Endodermal cell (in vitro differentiated cells): ENCODE measurements around the gene MYCBP2. TPM values are rescaled to one million over a fixed set of nuclear protein-coding genes. Genes with fewer than 3 reads are reported as not detected.

Experiments
- DNase-seq: peaks from one replicate; pipeline ENCODE4 v3.0.0-alpha.2; 2017
- H3K27ac ChIP-seq: 2 replicates; pipeline ENCODE4 v1.5.1; 2013; ENCODE audit warnings: mild to moderate bottlenecking, low read depth, low read length, moderate library complexity
- H3K27me3 ChIP-seq: 2 replicates; pipeline ENCODE4 v1.6.1; 2013; ENCODE audit warnings: mild to moderate bottlenecking, low read length, moderate library complexity; ENCODE audit not compliant: insufficient read depth, control insufficient read depth, poor library complexity, severe bottlenecking
- H3K36me3 ChIP-seq: 2 replicates; pipeline ENCODE4 v1.7.0; 2013; ENCODE audit warnings: mild to moderate bottlenecking, low read length, moderate library complexity; ENCODE audit not compliant: control insufficient read depth, insufficient read depth
- H3K4me1 ChIP-seq: one replicate; pipeline ENCODE4 v1.7.0; 2013; ENCODE audit warnings: low read length; ENCODE audit not compliant: control insufficient read depth, insufficient read depth
- H3K4me3 ChIP-seq: 2 replicates; pipeline ENCODE4 v1.5.1; 2013; ENCODE audit warnings: mild to moderate bottlenecking, low read length, moderate library complexity
- H3K9ac ChIP-seq: 2 replicates; pipeline ENCODE4 v1.6.1; 2013; ENCODE audit warnings: mild to moderate bottlenecking, low read length, moderate library complexity; ENCODE audit not compliant: poor library complexity, severe bottlenecking; ENCODE audit errors: extremely low read depth
- H3K9me3 ChIP-seq: 2 replicates; pipeline ENCODE4 v1.6.1; 2013; ENCODE audit warnings: mild to moderate bottlenecking, low read length, moderate library complexity; ENCODE audit not compliant: control insufficient read depth
- H3K27ac Mint-ChIP-seq: 2 replicates; pipeline ENCODE4 v1.8.0; 2020; ENCODE audit warnings: mixed read lengths
- H3K27me3 Mint-ChIP-seq: 2 replicates; pipeline ENCODE4 v1.8.0; 2021; ENCODE audit warnings: mild to moderate bottlenecking, mixed read lengths; ENCODE audit not compliant: insufficient read depth
- H3K36me3 Mint-ChIP-seq: 2 replicates; pipeline ENCODE4 v1.8.0; 2020; ENCODE audit warnings: low read depth, mixed read lengths
- H3K4me1 Mint-ChIP-seq: 2 replicates; pipeline ENCODE4 v1.8.0; 2020; ENCODE audit warnings: mixed read lengths
- H3K4me3 Mint-ChIP-seq: 2 replicates; pipeline ENCODE4 v1.8.0; 2020; ENCODE audit warnings: mild to moderate bottlenecking, moderate library complexity, mixed read lengths
- H3K9me3 Mint-ChIP-seq: 2 replicates; pipeline ENCODE4 v1.8.0; 2020; ENCODE audit warnings: mild to moderate bottlenecking, mixed read lengths
- CTCF ChIP-seq: fragments of 200-600 bp; sonication (generic); conservative IDR thresholded peaks from 2 replicates; pipeline ENCODE4 v1.5.0; 2021; ENCODE audit warnings: antibody characterized with exemption, mild to moderate bottlenecking
- WGBS, 2 experiments: methylation state at CpG; one replicate each; pipeline versions ENCODE4 v1.1.5 to v1.1.7; 2013; ENCODE audit warnings: missing lambda C conversion rate in 2 of 2, mixed read lengths in 1 of 2; ENCODE audit not compliant: insufficient coverage in 1 of 2, insufficient read length in 1 of 2; 5-methylcytosine and 5-hydroxymethylcytosine counted together
- total RNA-seq, 2 donors: library from RNA; stranded (reverse); fragmentation: NEBNext Ultra II Directional in 1 of 2; extraction: Animal tissue kit (Norgen Biotek cat#: 25700) in 1 of 2; gene quantifications; 2 replicates in 1 of 2; 3 replicates in 1 of 2; pipeline ENCODE4 v1.2.1, GENCODE V29; 2021

The MYCBP2 gene
- total RNA-seq, 2 donors from 2014 or later: 32.5 to 32.9 TPM

DNA sequence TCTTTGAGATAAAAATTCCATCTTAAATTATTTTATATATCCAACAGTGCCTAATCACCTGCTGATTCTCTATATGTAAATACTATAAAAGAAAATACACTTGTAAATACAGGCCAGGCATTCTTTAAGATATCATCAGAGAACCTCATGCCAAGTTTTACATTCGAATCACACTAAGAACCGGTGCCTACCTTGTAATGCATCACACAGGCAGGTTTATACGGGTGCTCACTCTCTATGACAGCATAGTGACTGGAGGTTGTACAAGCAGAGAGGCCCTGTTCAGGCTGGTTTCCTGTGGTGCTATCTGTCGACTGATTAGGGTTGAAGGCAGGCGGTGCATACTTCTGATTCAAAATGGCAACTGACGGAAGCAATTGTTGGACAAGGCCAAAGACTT, 158.7 kb downstream of the MYCBP2 start:
- Mint-ChIP-seq H3K9me3 (no peaks in the 10 kb centered on the region), H3K27ac (no peak overlapping the region), H3K4me3 (no peak overlapping the region), H3K4me1 (no peaks in the 10 kb centered on the region), H3K27me3 (no peaks in the 10 kb centered on the region), H3K36me3 (peaks cover 17% of the 10 kb centered on the region)
- no peaks in the 10 kb centered on the region for H3K4me1 ChIP-seq
- no peak overlapping the region for H3K9ac ChIP-seq
- 96 to 100% methylated on average over 3 to 6 of the region's 6 CpGs for WGBS, 2 experiments
- no peak for DNase-seq
- no peaks in the 10 kb centered on the region for H3K27me3 ChIP-seq
- H3K27ac ChIP-seq: no peak overlapping the region
- H3K36me3 ChIP-seq: peaks cover 22% of the 10 kb centered on the region
- H3K9me3 ChIP-seq: no peaks in the 10 kb centered on the region
- no peak overlapping the region for H3K4me3 ChIP-seq
- TF ChIP-seq CTCF: no peak

- H3K4me1 Mint-ChIP-seq: no peaks in the 10 kb centered on the region
- Histone ChIP-seq H3K9me3 (no peaks in the 10 kb centered on the region), H3K27ac (no peak overlapping the region), H3K4me3 (no peak overlapping the region), H3K9ac (no peak overlapping the region), H3K27me3 (no peaks in the 10 kb centered on the region), H3K36me3 (peaks cover 9% of the 10 kb centered on the region), H3K4me1 (no peaks in the 10 kb centered on the region)
- WGBS, 2 experiments: 77% methylated on average over 1 of the region's 1 CpG; no CpG with 5 or more reads in 1 of the 2 experiments
- no peaks in the 10 kb centered on the region for H3K27me3 Mint-ChIP-seq
- H3K27ac Mint-ChIP-seq: no peak overlapping the region
- peaks cover 6% of the 10 kb centered on the region for H3K36me3 Mint-ChIP-seq
- H3K4me3 Mint-ChIP-seq: no peak overlapping the region
- no peaks in the 10 kb centered on the region for H3K9me3 Mint-ChIP-seq
- no peak for DNase-seq
- TF ChIP-seq CTCF: no peak
Measured at GRCh38 chr13:77150651-77151050, 176.2 kb downstream of the MYCBP2 start.

GRCh38 chr13:77143431-77143830, 183.5 kb downstream of the MYCBP2 start:
- no peak overlapping the region for H3K4me3 Mint-ChIP-seq
- TF ChIP-seq CTCF: no peak
- no peak overlapping the region for H3K27ac Mint-ChIP-seq
- WGBS, 2 experiments: 100% methylated on average over 1 of the region's 1 CpG; no CpG with 5 or more reads in 1 of the 2 experiments
- Histone ChIP-seq H3K9ac (no peak overlapping the region), H3K36me3 (peaks cover 15% of the 10 kb centered on the region), H3K27ac (no peak overlapping the region), H3K9me3 (no peaks in the 10 kb centered on the region), H3K27me3 (no peaks in the 10 kb centered on the region), H3K4me1 (no peaks in the 10 kb centered on the region), H3K4me3 (no peak overlapping the region)
- peaks cover 4% of the 10 kb centered on the region for H3K36me3 Mint-ChIP-seq
- DNase-seq: no peak
- no peaks in the 10 kb centered on the region for H3K27me3 Mint-ChIP-seq
- no peaks in the 10 kb centered on the region for H3K4me1 Mint-ChIP-seq
- H3K9me3 Mint-ChIP-seq: no peaks in the 10 kb centered on the region
